IMR-90 (cell line): ENCODE measurements around the gene ZNF827. TPM values are rescaled to one million over a fixed set of nuclear protein-coding genes. Genes with fewer than 3 reads are reported as not detected.

Experiments used
- ATAC-seq: fragments of 200-7000 bp; cut with Tn5 transposase; 2 replicates; pipeline ENCODE4 v1.9.1; 2020; ENCODE audit warnings: low read depth, mild to moderate bottlenecking, moderate library complexity
- BruUV-seq: library from RNA; stranded (reverse); fragments of 400-500 nt; replicated peaks from 2 replicates; lab custom pipeline; 2021; lab: Mats Ljungman, UMichigan
- CTCF ChIA-PET: fragments of 300-600 bp; formaldehyde crosslinking; extraction: SDS; loops from one replicate; lab custom pipeline; 2021; ENCODE audit warnings: antibody characterized with exemption; lab: Yijun Ruan, JAX
- POLR2A ChIA-PET: fragments of 300-600 bp; sonication (Branson Sonifier 250); formaldehyde crosslinking; loops from one replicate; lab custom pipeline; 2022; ENCODE audit warnings: antibody characterized with exemption; ENCODE audit not compliant: unreplicated experiment; lab: Charles Lee
- DNase-seq: peaks from one replicate; pipeline ENCODE4 v3.0.0; 2013
- H2AFZ ChIP-seq: replicated peaks from 2 replicates; pipeline ENCODE3; 2013; ENCODE audit warnings: low read length, mild to moderate bottlenecking; ENCODE audit not compliant: poor library complexity
- H2AK5ac ChIP-seq: 2 replicates; pipeline ENCODE4 v1.6.1; 2013; ENCODE audit warnings: low read depth, low read length, inconsistent platforms
- H2AK9ac ChIP-seq: replicated peaks from 2 replicates; pipeline ENCODE3; 2013; ENCODE audit warnings: mild to moderate bottlenecking, low read depth, low read length, moderate library complexity; ENCODE audit not compliant: poor library complexity
- H2BK120ac ChIP-seq: 2 replicates; pipeline ENCODE4 v1.6.1; 2013; ENCODE audit warnings: low read depth, low read length, inconsistent platforms
- H2BK15ac ChIP-seq: 3 replicates; pipeline ENCODE4 v1.6.1; 2013; ENCODE audit warnings: low read depth, low read length, inconsistent platforms
- H2BK20ac ChIP-seq: 2 replicates; pipeline ENCODE4 v1.6.1; 2013; ENCODE audit warnings: low read depth, mild to moderate bottlenecking, inconsistent platforms, low read length, moderate library complexity
- H2BK5ac ChIP-seq: 2 replicates; pipeline ENCODE4 v1.6.1; 2013; ENCODE audit warnings: mild to moderate bottlenecking, low read depth, low read length, inconsistent platforms; ENCODE audit not compliant: poor library complexity, severe bottlenecking
- H3K14ac ChIP-seq: replicated peaks from 2 replicates; pipeline ENCODE4 v1.6.1; 2013; ENCODE audit warnings: low read depth, low read length, inconsistent platforms
- H3K18ac ChIP-seq: 2 replicates; pipeline ENCODE4 v1.6.1; 2013; ENCODE audit warnings: low read depth, low read length, control low read depth
- H3K23ac ChIP-seq: 2 replicates; pipeline ENCODE4 v1.6.1; 2013; ENCODE audit warnings: low read depth, low read length, inconsistent platforms
- H3K27ac ChIP-seq: 2 replicates; pipeline ENCODE4 v1.5.1; 2013; ENCODE audit warnings: mild to moderate bottlenecking, control low read depth, low read length; ENCODE audit not compliant: insufficient read depth
- H3K27me3 ChIP-seq: 2 replicates; pipeline ENCODE4 v1.6.1; 2013; ENCODE audit warnings: low read length; ENCODE audit not compliant: control insufficient read depth, insufficient read depth
- H3K36me3 ChIP-seq: 2 replicates; pipeline ENCODE4 v1.6.1; 2013; ENCODE audit warnings: low read length, mixed read lengths; ENCODE audit not compliant: control insufficient read depth, insufficient read depth
- H3K4ac ChIP-seq: 2 replicates; pipeline ENCODE4 v1.6.1; 2013; ENCODE audit warnings: low read depth, low read length, inconsistent platforms
- H3K4me1 ChIP-seq: 2 replicates; pipeline ENCODE4 v1.6.1; 2013; ENCODE audit warnings: low read length, mixed read lengths; ENCODE audit not compliant: control insufficient read depth, insufficient read depth
- H3K4me2 ChIP-seq: 2 replicates; pipeline ENCODE4 v1.6.1; 2013; ENCODE audit warnings: low read depth, mild to moderate bottlenecking, control low read depth, low read length, moderate library complexity
- H3K4me3 ChIP-seq: 2 replicates; pipeline ENCODE4 v1.5.1; 2013; ENCODE audit warnings: low read depth, mild to moderate bottlenecking, control low read depth, low read length, moderate library complexity; ENCODE audit not compliant: insufficient read depth
- H3K56ac ChIP-seq: 2 replicates; pipeline ENCODE4 v1.6.1; 2013; ENCODE audit warnings: low read length, inconsistent platforms; ENCODE audit not compliant: insufficient read depth; ENCODE audit errors: extremely low read depth
- H3K79me1 ChIP-seq, 2 experiments: 2 replicates each; pipeline ENCODE4 v1.6.1; 2013; ENCODE audit warnings: low read length in 2 of 2, inconsistent platforms in 1 of 2, low read depth in 1 of 2
- H3K9ac ChIP-seq: 2 replicates; pipeline ENCODE4 v1.6.1; 2013; ENCODE audit warnings: low read depth, low read length, control low read depth
- H3K9me1 ChIP-seq: 2 replicates; pipeline ENCODE4 v1.6.1; 2013; ENCODE audit warnings: low read length, inconsistent platforms; ENCODE audit not compliant: insufficient read depth
- H3K9me3 ChIP-seq: 2 replicates; pipeline ENCODE4 v1.6.1; 2013; ENCODE audit warnings: low read length; ENCODE audit not compliant: control insufficient read depth, insufficient read depth
- H4K20me1 ChIP-seq: 2 replicates; pipeline ENCODE4 v1.6.1; 2013; ENCODE audit warnings: low read length, inconsistent platforms; ENCODE audit not compliant: insufficient read depth
- H4K5ac ChIP-seq: 2 replicates; pipeline ENCODE4 v1.6.1; 2013; ENCODE audit warnings: mild to moderate bottlenecking, low read depth, low read length, control low read depth
- H4K8ac ChIP-seq, 2 experiments: 2 replicates each; pipeline ENCODE4 v1.6.1; 2013; ENCODE audit warnings: low read depth in 2 of 2, low read length in 2 of 2, control low read depth in 1 of 2, inconsistent platforms in 1 of 2
- H4K91ac ChIP-seq: 2 replicates; pipeline ENCODE4 v1.6.1; 2013; ENCODE audit warnings: low read depth, low read length, inconsistent platforms; ENCODE audit not compliant: insufficient read depth
- BHLHE40 ChIP-seq: fragments of 150-350 bp; IDR thresholded peaks from 2 replicates; pipeline ENCODE4 v1.6.1; 2016; ENCODE audit warnings: mild to moderate bottlenecking, low read depth, low read length
- CEBPB ChIP-seq: IDR thresholded peaks from 2 replicates; pipeline ENCODE4 v1.6.1; 2012; ENCODE audit warnings: low read depth, low read length, improper control_type of control experiment
- CHD1 ChIP-seq: IDR thresholded peaks from 2 replicates; pipeline ENCODE4 v1.6.1; 2012; ENCODE audit warnings: low read depth, low read length, improper control_type of control experiment
- CTCF ChIP-seq: conservative IDR thresholded peaks from 2 replicates; pipeline ENCODE4 v1.5.1; 2012; ENCODE audit warnings: mild to moderate bottlenecking, low read depth, low read length, improper control_type of control experiment
- ELK1 ChIP-seq: fragments of 150-350 bp; IDR thresholded peaks from 2 replicates; pipeline ENCODE4 v1.6.1; 2016; ENCODE audit warnings: low read depth, mild to moderate bottlenecking, low read length, moderate library complexity, borderline replicate concordance
- FOS ChIP-seq: fragments of 150-350 bp; IDR thresholded peaks from 2 replicates; pipeline ENCODE4 v1.6.1; 2016; ENCODE audit warnings: low read depth, low read length
- MAFK ChIP-seq: IDR thresholded peaks from 2 replicates; pipeline ENCODE4 v1.6.1; 2012; ENCODE audit warnings: low read depth, low read length, improper control_type of control experiment
- MAZ ChIP-seq: IDR thresholded peaks from 2 replicates; pipeline ENCODE4 v1.6.1; 2012; ENCODE audit warnings: low read depth, mild to moderate bottlenecking, low read length, improper control_type of control experiment, moderate library complexity, borderline replicate concordance
- MXI1 ChIP-seq: IDR thresholded peaks from 2 replicates; pipeline ENCODE4 v1.6.1; 2012; ENCODE audit warnings: low read depth, mild to moderate bottlenecking, low read length, moderate library complexity, borderline replicate concordance
- NFE2L2 ChIP-seq: fragments of 150-350 bp; IDR thresholded peaks from 2 replicates; pipeline ENCODE4 v1.6.1; 2016; ENCODE audit warnings: low read depth, mild to moderate bottlenecking, low read length
- POLR2A ChIP-seq: IDR thresholded peaks from 2 replicates; pipeline ENCODE4 v1.6.1; 2012; ENCODE audit warnings: mild to moderate bottlenecking, low read depth, low read length
- RAD21 ChIP-seq: IDR thresholded peaks from 2 replicates; pipeline ENCODE4 v1.6.1; 2012; ENCODE audit warnings: low read length, improper control_type of control experiment
- RCOR1 ChIP-seq: IDR thresholded peaks from 2 replicates; pipeline ENCODE4 v1.6.1; 2012; ENCODE audit warnings: mild to moderate bottlenecking, low read length, improper control_type of control experiment; ENCODE audit not compliant: insufficient replicate concordance
- RFX5 ChIP-seq: IDR thresholded peaks from 2 replicates; pipeline ENCODE4 v1.8.0; 2012; ENCODE audit warnings: low read depth, mild to moderate bottlenecking, low read length, moderate library complexity
- SMC3 ChIP-seq: fragments of 150-350 bp; IDR thresholded peaks from 2 replicates; pipeline ENCODE4 v1.6.1; 2016; ENCODE audit warnings: low read depth, mild to moderate bottlenecking, antibody characterized with exemption, low read length, moderate library complexity
- USF2 ChIP-seq: fragments of 150-350 bp; IDR thresholded peaks from 2 replicates; pipeline ENCODE4 v1.6.1; 2017; ENCODE audit warnings: mild to moderate bottlenecking, antibody characterized with exemption, low read length, low read depth
- WGBS, 2 experiments: methylation state at CpG; one replicate each; pipeline versions ENCODE4 v1.1.5 to v1.1.7; 2013; ENCODE audit warnings: missing lambda C conversion rate in 2 of 2; ENCODE audit not compliant: insufficient read length in 1 of 2; ENCODE audit errors: extremely low coverage in 2 of 2; 5-methylcytosine and 5-hydroxymethylcytosine counted together
- dilution Hi-C: fragments of 300-500 bp; cut with HindIII; formaldehyde crosslinking; loops from one replicate; pipeline ENCODE4 v1.14.3; 2018; ENCODE audit warnings: low sequenced_read_pairs; ENCODE audit not compliant: unreplicated experiment
- in situ Hi-C: fragments of 300-500 bp; cut with MboI; formaldehyde crosslinking; loops from 3 replicates; pipeline ENCODE4 v1.14.3; 2019; ENCODE audit warnings: low sequenced_read_pairs, inconsistent platforms, mixed read lengths
- intact Hi-C: fragments of 100-400 bp; cut with micrococcal nuclease; formaldehyde crosslinking; loops from 2 replicates; pipeline ENCODE4 v1.10.0; 2022
- polyA plus RNA-seq, 3 experiments: library from polyadenylated mRNA; depleted of rRNA; stranded (reverse); fragments of >200 nt; gene quantifications; 2 replicates each; pipeline ENCODE4 v1.2.3, GENCODE V29; 2012; ENCODE audit warnings: low replicate concordance in 1 of 3
- total RNA-seq: library from RNA; depleted of rRNA; stranded (reverse); fragments of >200 nt; gene quantifications from 2 replicates; pipeline ENCODE4 v1.2.3, GENCODE V29; 2012

The ZNF827 gene
- total and polyA plus RNA-seq, 2 of the 4 experiments (the other 2 are of a cell fraction) = 6.6 to 31.7 TPM

- Histone ChIP-seq H3K9ac (no peak overlapping the region), H2BK15ac (peak overlapping the region; percentile 30; the same call in 2 of the 3 replicates), H3K27ac (peak overlapping the region; percentile 47), H3K23ac (peak overlapping the region; percentile 99), H3K4me3 (no peak overlapping the region), H3K4me2 (peak overlapping the region; percentile 77; the same call in 1 of the 2 replicates), H2BK5ac (peak overlapping the region; percentile 100), H4K5ac (peak overlapping the region; percentile 51; the same call in 1 of the 2 replicates), H4K91ac (peak overlapping the region; percentile 99), H4K8ac (peak overlapping the region; percentile 82 to 87), H3K18ac (peak overlapping the region; percentile 79; the same call in 1 of the 2 replicates), H2AFZ (peak overlapping the region; percentile 87), H3K79me1 (peaks cover 0 to 6% of the 10 kb centered on the region in 2 experiments; a peak in 2 of 4 replicates), H3K9me3 (no peaks in the 10 kb centered on the region), H3K4ac (peak overlapping the region; percentile 99), H3K4me1 (peaks cover 30% of the 10 kb centered on the region), H4K20me1 (no peaks in the 10 kb centered on the region), H2BK120ac (peak overlapping the region; percentile 98), H3K27me3 (no peaks in the 10 kb centered on the region), H3K36me3 (no peaks in the 10 kb centered on the region), H2AK9ac (peak overlapping the region; percentile 19), H2BK20ac (peak overlapping the region; percentile 98), H3K14ac (peak overlapping the region; percentile 82), H3K9me1 (peaks cover 19% of the 10 kb centered on the region), H2AK5ac (peak overlapping the region; percentile 83), H3K56ac (peak overlapping the region; percentile 93)
- peak; percentile 56 for ATAC-seq
- BruUV-seq = no TSS peak
- intact Hi-C loops = loop anchor here (1.0 to 10.0 kb wide), 6 partner anchors 57 to 521 kb away; partner anchors contain the start of gene SMAD1
- TF ChIP-seq FOS = peak; percentile 72
- peak; percentile 56 for TF ChIP-seq RCOR1
- TF ChIP-seq MAFK = no peak
- peak; percentile 16; the same call in 1 of the 2 replicates for TF ChIP-seq RAD21
- no peak for TF ChIP-seq RFX5
- TF ChIP-seq CEBPB = no peak
- peak; percentile 18; the same call in 1 of the 2 replicates for TF ChIP-seq MAZ
- TF ChIP-seq USF2 = no peak
- 0 out of 2 replicates have a peak, but pooled peaks have one; percentile 48 for TF ChIP-seq POLR2A
- TF ChIP-seq CHD1 = no peak
- no peak for TF ChIP-seq ELK1
- TF ChIP-seq NFE2L2 = peak; percentile 41; the same call in 1 of the 2 replicates
- TF ChIP-seq BHLHE40 = peak; percentile 74
- no peak for TF ChIP-seq SMC3
- TF ChIP-seq CTCF = no peak
- no peak for TF ChIP-seq MXI1
- peak; percentile 96 for DNase-seq
- in situ Hi-C loops = loop anchor here (5.0 kb wide), 1 partner anchor 72 kb away; no protein-coding TSS in a partner anchor
- ChIA-PET POLR2A (no interaction called here), CTCF (no interaction called here)
- WGBS, 2 experiments = no CpG with 5 or more reads among the region's 2 CpGs
- dilution Hi-C loops = no loop called here
Observed at GRCh38 chr4:145735347-145735675, 203.3 kb downstream of the ZNF827 start.
